NK-92 (cell line): ENCODE data around the gene TPRX1.
"Not testable (repeated sequence)": the region's sequence is repeated elsewhere in the genome, so short reads cannot be mapped to it uniquely, and the experiment has no call there.

ENCODE experiments used
- DNase-seq: peaks from one replicate; lab custom pipeline; 2025; ENCODE audit not compliant: unreplicated experiment; lab: John Stamatoyannopoulos, UW

The TPRX1 gene, protein sequence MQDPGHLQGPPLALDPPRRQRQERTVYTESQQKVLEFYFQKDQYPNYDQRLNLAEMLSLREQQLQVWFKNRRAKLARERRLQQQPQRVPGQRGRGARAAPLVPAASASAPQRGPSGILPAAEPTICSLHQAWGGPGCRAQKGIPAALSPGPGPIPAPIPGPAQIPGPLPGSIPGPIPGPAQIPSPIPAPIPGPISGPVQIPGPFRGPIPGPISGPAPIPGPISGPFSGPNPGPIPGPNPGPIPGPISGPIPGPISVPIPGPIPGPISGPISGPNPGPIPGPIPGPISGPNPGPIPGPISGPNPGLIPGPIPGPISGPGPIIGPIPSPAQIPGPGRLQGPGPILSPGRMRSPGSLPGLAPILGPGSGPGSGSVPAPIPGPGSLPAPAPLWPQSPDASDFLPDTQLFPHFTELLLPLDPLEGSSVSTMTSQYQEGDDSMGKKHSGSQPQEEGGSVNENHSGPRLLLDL

DNA sequence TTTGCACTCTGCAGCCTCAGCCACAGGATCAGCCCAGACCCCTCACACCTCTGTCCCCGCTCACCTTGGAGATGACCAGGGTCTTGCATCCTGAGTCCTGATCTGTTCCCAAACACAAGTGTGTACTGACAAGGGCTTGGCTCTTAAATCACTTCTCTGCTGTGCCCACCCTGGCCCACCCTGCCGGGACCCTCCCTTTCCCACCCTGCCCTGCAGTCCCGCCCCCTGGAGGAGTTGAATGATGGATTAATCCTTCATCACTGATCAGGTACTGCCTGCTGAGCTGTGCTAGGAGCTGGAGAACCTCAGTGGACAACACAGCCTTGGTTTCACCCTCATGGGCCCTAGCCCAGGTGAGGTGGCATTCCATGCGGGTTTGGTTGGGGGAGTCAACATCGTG, at the start of gene TPRX1:
Gene TPRX1 (minus strand): TSS at position 101 of the 400 bp plus-strand sequence. CDS start 12 bp downstream, at position 89.
- DNase-seq, result not testable (repeated sequence)

DNA sequence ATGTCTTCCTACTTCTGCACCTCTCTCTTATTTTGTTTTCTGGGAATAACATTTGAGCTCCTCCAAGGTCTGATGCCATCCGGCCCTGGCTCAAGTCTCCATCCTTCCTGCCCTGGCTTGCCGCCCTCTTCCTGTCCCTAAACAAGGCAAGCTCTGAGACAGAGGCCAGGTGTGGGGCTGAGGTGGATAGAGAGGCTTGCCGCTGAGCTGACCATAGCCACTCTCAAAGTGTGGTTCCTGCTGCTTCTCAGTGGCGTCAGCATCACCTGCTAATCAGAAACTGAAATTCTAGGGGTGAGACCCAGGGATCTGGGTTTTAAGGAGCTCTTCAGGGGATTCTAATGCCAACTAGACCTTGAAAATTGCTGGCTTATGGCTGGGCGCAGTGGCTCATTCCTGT, 48.7 kb upstream of the TPRX1 start:
- no peak for DNase-seq

- DNase-seq, result no peak
These were observed 44.6 kb upstream of the TPRX1 start for GRCh38 chr19:47848823-47849473.

GRCh38 chr19:47848425-47848822, 44.1 kb upstream of the TPRX1 start:
- no peak for DNase-seq

DNA sequence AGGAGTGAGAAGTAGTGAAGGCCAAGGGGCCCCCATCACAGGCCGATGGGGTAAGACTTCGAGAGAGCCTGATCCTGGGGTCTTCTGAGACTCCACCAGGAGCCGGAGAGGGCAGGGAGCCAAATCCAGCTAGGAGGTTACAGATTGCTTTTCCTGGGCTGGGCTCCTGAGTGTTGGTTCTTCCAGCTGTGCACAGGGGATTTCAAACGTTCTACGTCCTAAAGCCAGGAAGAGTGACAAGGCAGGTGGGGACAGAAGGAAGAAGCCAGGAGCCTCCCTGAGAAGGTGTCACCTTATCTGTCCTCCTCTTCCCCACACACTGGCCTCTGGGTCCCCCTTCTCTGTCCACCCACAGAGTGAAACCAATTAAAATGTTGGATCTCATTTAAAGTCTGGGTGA, 38.6 kb upstream of the TPRX1 start:
- no peak for DNase-seq

DNA sequence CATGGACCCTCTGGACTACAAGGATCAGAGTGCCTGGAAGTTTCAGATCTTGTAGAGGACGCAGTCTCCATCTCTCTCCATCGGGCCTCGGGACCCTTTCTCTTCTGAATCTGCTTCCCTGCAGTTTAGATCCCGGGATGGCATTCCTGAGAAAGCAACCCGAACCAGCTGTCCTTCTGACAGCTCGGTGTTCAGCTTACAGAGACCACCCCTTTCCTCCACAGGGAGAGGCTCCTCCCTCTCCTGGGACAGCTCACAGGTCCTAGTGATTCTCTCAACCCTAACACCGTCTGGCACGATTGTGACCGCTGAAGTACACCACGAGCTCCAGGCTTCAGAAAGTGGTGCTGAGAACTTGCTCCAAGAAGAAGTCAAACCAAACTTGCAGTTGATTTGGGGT, 35.6 kb upstream of the TPRX1 start:
- no peak for DNase-seq

GRCh38 chr19:47839411-47839810, 35.1 kb upstream of the TPRX1 start:
- DNase-seq, result no peak

GRCh38 chr19:47836038-47836437, 31.7 kb upstream of the TPRX1 start:
- DNase-seq, result no peak

GRCh38 chr19:47832723-47833122, 28.4 kb upstream of the TPRX1 start:
- DNase-seq, result no peak

DNA sequence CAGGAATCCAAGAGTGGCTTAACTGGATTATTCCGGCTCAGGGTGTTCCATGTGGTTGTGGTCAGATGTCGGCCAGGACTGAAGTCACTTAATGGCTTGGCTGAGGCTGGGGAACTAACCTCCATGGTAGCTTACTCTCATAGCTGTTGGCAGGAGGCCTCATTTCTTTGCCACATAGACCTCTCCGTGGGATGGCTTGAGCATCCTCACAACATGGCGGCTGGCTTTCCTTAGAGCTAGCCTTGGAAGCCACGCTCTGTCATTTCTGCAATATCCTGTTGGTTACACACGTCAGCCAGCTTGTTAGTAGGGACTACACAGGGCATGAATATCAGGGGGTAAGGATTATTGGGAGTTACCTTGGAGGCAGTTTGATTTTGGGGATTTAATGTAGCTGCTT, 22.4 kb upstream of the TPRX1 start:
- no peak for DNase-seq

- DNase-seq, result no peak
These were observed 20.0 kb upstream of the TPRX1 start for GRCh38 chr19:47824396-47824795.

GRCh38 chr19:47821460-47822020, 17.2 kb upstream of the TPRX1 start, which contains the start of gene CRX:
Gene CRX, plus strand, starts transcription at chr19:47821937. Its CDS starts 12,507 bp downstream, at chr19:47834444.
- no peak for DNase-seq

- no peak for DNase-seq
These were observed 16.1 kb upstream of the TPRX1 start for GRCh38 chr19:47820410-47820809.

- DNase-seq, result no peak
These were observed 15.5 kb upstream of the TPRX1 start for GRCh38 chr19:47819858-47820257.

- not testable (repeated sequence) for DNase-seq
These were observed 13.9 kb upstream of the TPRX1 start for GRCh38 chr19:47818221-47818620.

- DNase-seq, result not testable (repeated sequence)
These were observed 11.9 kb upstream of the TPRX1 start for GRCh38 chr19:47816270-47816669.

DNA sequence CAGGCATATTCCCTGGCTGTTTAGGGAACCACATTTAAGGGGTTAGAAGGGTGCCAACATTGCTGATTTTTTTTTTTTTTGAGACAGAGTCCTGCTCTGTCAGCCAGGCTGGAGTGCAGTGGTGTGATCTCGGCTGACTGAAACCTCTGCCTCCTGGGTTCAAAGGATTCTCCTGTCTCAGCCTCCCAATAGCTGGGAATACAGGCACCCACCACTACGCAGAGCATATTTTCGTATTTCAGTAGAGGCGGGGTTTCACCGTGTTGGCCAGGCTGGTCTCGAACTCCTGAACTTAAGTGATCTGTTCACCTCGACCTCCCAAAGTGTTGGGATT, 9.6 kb upstream of the TPRX1 start:
- DNase-seq, result no peak

DNA sequence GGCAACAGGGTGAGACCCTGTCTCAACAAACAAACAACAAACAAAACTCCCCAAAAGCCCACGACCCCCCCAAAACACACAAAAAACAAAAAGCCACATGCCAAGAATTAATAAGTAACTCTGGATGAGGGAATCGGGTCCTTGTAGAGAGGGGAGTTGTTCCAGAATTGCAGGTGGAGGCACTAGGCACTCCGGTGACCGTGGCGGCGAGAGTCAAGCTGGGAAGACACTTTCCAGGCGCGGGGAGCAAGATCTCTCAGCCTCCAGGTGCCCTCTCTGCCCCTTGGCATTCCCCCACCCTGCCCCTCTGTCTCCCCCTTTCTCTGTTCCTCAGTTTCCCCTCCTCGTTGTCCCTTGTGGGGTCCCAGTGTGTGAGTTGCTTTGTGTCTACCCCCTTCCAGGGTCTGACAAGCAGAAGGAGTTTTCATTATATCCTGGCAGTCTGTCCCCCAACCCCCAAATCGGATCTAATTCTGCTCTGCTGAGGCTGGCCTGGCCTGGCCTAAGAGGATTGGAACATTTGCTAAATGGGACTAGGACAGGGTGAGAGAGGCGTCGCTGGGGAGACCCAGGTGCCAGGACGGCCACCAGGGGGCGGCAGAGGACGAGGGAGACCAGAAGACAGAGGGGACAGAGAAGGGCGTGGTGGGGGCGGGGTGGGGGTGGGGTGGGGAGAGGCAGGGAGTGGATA, 9.1 kb upstream of the TPRX1 start:
- no peak for DNase-seq

DNA sequence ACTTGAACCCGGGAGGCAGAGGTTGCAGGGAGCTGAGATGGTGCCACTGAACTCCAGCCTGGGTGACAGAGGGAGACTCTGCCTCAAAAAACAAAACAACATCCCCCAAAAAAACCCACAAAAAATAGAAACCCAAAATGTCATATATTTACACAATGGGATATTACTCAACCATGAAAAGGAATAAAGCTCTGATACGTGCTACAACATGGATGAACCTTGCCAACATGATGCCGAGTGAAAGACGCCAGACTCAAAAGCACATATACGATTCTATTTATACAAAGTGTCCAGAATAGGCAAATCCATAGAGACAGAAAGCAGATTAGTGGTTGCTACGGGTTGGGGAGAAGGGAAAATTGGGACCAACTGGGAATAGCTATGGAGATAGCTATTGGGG, 2.1 kb upstream of the TPRX1 start:
- no peak for DNase-seq

DNA sequence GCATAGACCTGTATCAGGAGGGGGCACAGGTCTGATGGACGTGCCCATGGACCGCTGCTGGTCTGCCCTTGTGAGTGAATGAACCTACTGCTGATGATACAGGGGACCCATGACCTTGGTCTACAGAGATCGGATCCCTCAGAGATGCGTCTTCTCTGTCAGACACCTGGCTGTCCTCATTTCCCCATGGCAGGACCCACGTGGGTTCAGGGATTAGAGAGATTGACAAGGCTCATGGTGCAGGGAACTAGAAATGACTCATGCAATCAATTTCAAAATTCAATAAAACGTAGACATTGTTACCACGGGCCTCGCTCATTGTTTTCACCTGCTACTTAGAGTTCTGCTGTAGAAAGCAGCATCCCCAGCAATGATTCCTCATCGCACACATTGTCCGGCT, 962 bp upstream of the TPRX1 start:
- no peak for DNase-seq

DNA sequence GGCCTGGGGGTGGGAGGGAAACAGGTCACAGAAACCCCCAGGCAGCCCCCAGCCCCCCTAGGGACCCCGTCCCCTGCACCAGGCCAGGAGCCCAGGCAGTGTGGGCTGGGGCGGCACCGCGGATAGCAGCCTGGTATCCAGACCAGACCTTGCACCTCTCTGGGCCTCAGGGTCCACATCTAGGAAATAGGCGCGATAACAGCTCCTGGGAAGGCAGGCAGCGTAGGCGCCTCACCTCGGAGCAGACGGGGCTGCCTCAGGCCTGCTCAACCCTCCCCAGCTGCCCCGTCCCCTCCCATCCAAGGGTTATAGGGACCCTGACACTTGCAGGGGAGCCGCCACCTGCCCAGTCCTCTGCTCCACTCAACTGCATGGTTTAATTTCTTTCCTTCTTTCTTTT, 680 bp downstream of the TPRX1 start:
- not testable (repeated sequence) for DNase-seq
